Dedifferentiated amniotic fluid mesenchymal stem cell (primary cell): ENCODE results near the gene YIF1A.
A peak's percentile ranks its signal among the peaks of the same experiment; 100 is the strongest.
"Not testable (repeated sequence)": the region's sequence is repeated elsewhere in the genome, so short reads cannot be mapped to it uniquely, and the experiment has no call there.

Source experiments
- DNase-seq: peaks from one replicate; pipeline ENCODE4 v3.0.0-alpha.2; 2016; ENCODE audit errors: extremely low spot score

Gene YIF1A

GRCh38 chr11:66326261-66327111 lies 37.5 kb upstream of the YIF1A start:
- peak; percentile 37 for DNase-seq

- DNase-seq: no peak
Measured at GRCh38 chr11:66325263-66325671, 36.3 kb upstream of the YIF1A start.

- DNase-seq: no peak
Measured at GRCh38 chr11:66324664-66325063, 35.7 kb upstream of the YIF1A start.

- no peak for DNase-seq
Measured at GRCh38 chr11:66323684-66324083, 34.7 kb upstream of the YIF1A start.

GRCh38 chr11:66322732-66323427 lies 33.9 kb upstream of the YIF1A start:
- DNase-seq: no peak

GRCh38 chr11:66321606-66322005 lies 32.7 kb upstream of the YIF1A start:
- DNase-seq: no peak

- not testable (repeated sequence) for DNase-seq
Measured at GRCh38 chr11:66320748-66321147, 31.8 kb upstream of the YIF1A start.

GRCh38 chr11:66320289-66320688 lies 31.3 kb upstream of the YIF1A start:
- DNase-seq: not testable (repeated sequence)

GRCh38 chr11:66318600-66318970 lies 29.6 kb upstream of the YIF1A start:
- DNase-seq: no peak

GRCh38 chr11:66317723-66318599 lies 29.0 kb upstream of the YIF1A start:
- peak; percentile 69 for DNase-seq

- peak; percentile 38 for DNase-seq
Measured at GRCh38 chr11:66317322-66317722, 28.4 kb upstream of the YIF1A start.

- DNase-seq: peak; percentile 37
Measured at GRCh38 chr11:66316849-66317251, 27.9 kb upstream of the YIF1A start, which contains the start of gene CD248. Gene CD248, minus strand, starts transcription at chr11:66317044. Its CDS starts 17 bp downstream, at chr11:66317027.

- no peak for DNase-seq
Measured at GRCh38 chr11:66315921-66316811, 27.2 kb upstream of the YIF1A start.

GRCh38 chr11:66315498-66315885 lies 26.5 kb upstream of the YIF1A start:
- DNase-seq: no peak

GRCh38 chr11:66314561-66315497 lies 25.9 kb upstream of the YIF1A start:
- DNase-seq: no peak

- no peak for DNase-seq
Measured at GRCh38 chr11:66314186-66314501, 25.2 kb upstream of the YIF1A start.

- DNase-seq: no peak
Measured at GRCh38 chr11:66313321-66314185, 24.6 kb upstream of the YIF1A start.

GRCh38 chr11:66312549-66313320 lies 23.8 kb upstream of the YIF1A start:
- DNase-seq: peak; percentile 99
